ENCODE results near the gene FAM222B.
"Not testable (repeated sequence)": the region's sequence is repeated elsewhere in the genome, so short reads cannot be mapped to it uniquely, and the experiment has no call there.

FAM222B gene

GRCh38 chr17:28842282-28843012 lies at the start of gene FAM222B:
TSS of gene FAM222B (minus strand) at chr17:28842790. CDS start at chr17:28766667, 76,123 bp downstream.
- DNase-seq: peak; percentile 89 to 90

- DNase-seq: no peak
Observed at GRCh38 chr17:28892024-28892423, 49.4 kb upstream of the FAM222B start.

GRCh38 chr17:28891201-28891600 lies 48.6 kb upstream of the FAM222B start:
- DNase-seq: no peak

GRCh38 chr17:28889996-28890395 lies 47.4 kb upstream of the FAM222B start:
- DNase-seq: no peak

- no peak for DNase-seq
Observed at GRCh38 chr17:28888832-28889231, 46.2 kb upstream of the FAM222B start.

- DNase-seq: no peak
Observed at GRCh38 chr17:28887871-28888471, 45.4 kb upstream of the FAM222B start.

- DNase-seq: no peak
Observed at GRCh38 chr17:28885951-28886350, 43.4 kb upstream of the FAM222B start.

GRCh38 chr17:28885363-28885762 lies 42.8 kb upstream of the FAM222B start:
- DNase-seq: no peak

GRCh38 chr17:28883967-28884702 lies 41.5 kb upstream of the FAM222B start:
- no peak for DNase-seq

- DNase-seq: no peak
Observed at GRCh38 chr17:28882154-28882895, 39.7 kb upstream of the FAM222B start.

- no peak for DNase-seq
Observed at GRCh38 chr17:28881533-28882056, 39.0 kb upstream of the FAM222B start.

- DNase-seq: no peak
Observed at GRCh38 chr17:28880572-28880945, 38.0 kb upstream of the FAM222B start.

- DNase-seq: no peak
Observed at GRCh38 chr17:28879886-28880571, 37.4 kb upstream of the FAM222B start.

GRCh38 chr17:28878981-28879380 lies 36.4 kb upstream of the FAM222B start:
- peak in 1 of 2 donors; percentile 14 for DNase-seq

GRCh38 chr17:28878158-28878910 lies 35.7 kb upstream of the FAM222B start:
- DNase-seq: no peak

GRCh38 chr17:28877150-28877711 lies 34.6 kb upstream of the FAM222B start:
- DNase-seq: not testable (repeated sequence)

GRCh38 chr17:28875848-28876550 lies 33.4 kb upstream of the FAM222B start:
- no peak for DNase-seq

- no peak for DNase-seq
Observed at GRCh38 chr17:28874750-28875149, 32.2 kb upstream of the FAM222B start.

GRCh38 chr17:28873839-28874238 lies 31.2 kb upstream of the FAM222B start:
- DNase-seq: no peak

- peak in 1 of 2 donors; percentile 42 for DNase-seq
Observed at GRCh38 chr17:28871056-28871579, 28.5 kb upstream of the FAM222B start.

Data from CD4-positive, alpha-beta T cell treated with Interferon alpha-2 for 1 hour (primary cell).